Measurements from ENCODE around the gene GUCA2A.

The GUCA2A gene

GRCh38 chr1:42152907-42153600 is 11.5 kb downstream of the GUCA2A start, which contains the start of gene GUCA2B:
Gene GUCA2B (plus strand): TSS chr1:42153410. CDS start chr1:42153451, 41 bp downstream.
- no peak for DNase-seq

GRCh38 chr1:42152119-42152518 is 12.4 kb downstream of the GUCA2A start:
- DNase-seq: no peak

- DNase-seq: no peak
Measured at GRCh38 chr1:42150651-42151050, 13.9 kb downstream of the GUCA2A start.

- no peak for DNase-seq
Measured at GRCh38 chr1:42148166-42148565, 16.4 kb downstream of the GUCA2A start.

GRCh38 chr1:42146626-42147320 is 17.8 kb downstream of the GUCA2A start:
- DNase-seq: peak; percentile 64

- DNase-seq: no peak
Measured at GRCh38 chr1:42145764-42146625, 18.6 kb downstream of the GUCA2A start.

GRCh38 chr1:42145389-42145716 is 19.2 kb downstream of the GUCA2A start:
- no peak for DNase-seq

- DNase-seq: no peak
Measured at GRCh38 chr1:42144711-42145388, 19.7 kb downstream of the GUCA2A start.

- DNase-seq: no peak
Measured at GRCh38 chr1:42143896-42144710, 20.4 kb downstream of the GUCA2A start.

- no peak for DNase-seq
Measured at GRCh38 chr1:42142894-42143675, 21.5 kb downstream of the GUCA2A start.

GRCh38 chr1:42141978-42142377 is 22.6 kb downstream of the GUCA2A start:
- no peak for DNase-seq

- no peak for DNase-seq
Measured at GRCh38 chr1:42140191-42140590, 24.4 kb downstream of the GUCA2A start.

GRCh38 chr1:42139444-42139843 is 25.1 kb downstream of the GUCA2A start:
- no peak for DNase-seq

GRCh38 chr1:42138586-42138985 is 26.0 kb downstream of the GUCA2A start:
- no peak for DNase-seq

- DNase-seq: no peak
Measured at GRCh38 chr1:42137766-42138165, 26.8 kb downstream of the GUCA2A start.

GRCh38 chr1:42136466-42136865 is 28.1 kb downstream of the GUCA2A start:
- DNase-seq: no peak

GRCh38 chr1:42135426-42135825 is 29.1 kb downstream of the GUCA2A start:
- DNase-seq: no peak

GRCh38 chr1:42133809-42134526 is 30.6 kb downstream of the GUCA2A start:
- DNase-seq: no peak

GRCh38 chr1:42133390-42133789 is 31.2 kb downstream of the GUCA2A start:
- no peak for DNase-seq

GRCh38 chr1:42130061-42130660 is 34.4 kb downstream of the GUCA2A start:
- no peak for DNase-seq

All from CD4-positive, alpha-beta T cell treated with Interleukin-4 for 4 hours (primary cell).